Kidney (tissue), 14 donors: ENCODE data around the gene CLEC7A. TPM values are rescaled to one million over a fixed set of nuclear protein-coding genes. Genes with fewer than 3 reads are reported as not detected.

Experiments
- DNase-seq, 5 donors: peaks; one replicate each; pipeline ENCODE4 v3.0.0-alpha.2; 2013 to 2020
- FAIRE-seq: peaks from 2 replicates; lab custom pipeline; 2012; peaks lifted over from hg19 to GRCh38; lab: Jason Lieb, UNC
- H3K27ac ChIP-seq, 2 donors: one replicate each; pipeline ENCODE4 v1.7.0; 2013; ENCODE audit warnings: low read depth in 2 of 2, low read length in 2 of 2, inconsistent platforms in 1 of 2
- H3K27me3 ChIP-seq: one replicate; pipeline ENCODE4 v1.7.1; 2013; ENCODE audit warnings: low read length, inconsistent platforms; ENCODE audit not compliant: control insufficient read depth, insufficient read depth
- H3K36me3 ChIP-seq, 3 donors: one replicate each; pipeline versions ENCODE4 v1.7.0 to v1.7.1; 2013; ENCODE audit warnings: low read length in 3 of 3, control low read depth in 1 of 3, inconsistent platforms in 1 of 3; ENCODE audit not compliant: insufficient read depth in 3 of 3, control insufficient read depth in 2 of 3
- H3K4me1 ChIP-seq, 3 donors: one replicate each; pipeline versions ENCODE4 v1.7.0 to v1.7.1; 2013; ENCODE audit warnings: low read length in 3 of 3, inconsistent platforms in 1 of 3, low read depth in 1 of 3; ENCODE audit not compliant: control insufficient read depth in 2 of 3, insufficient read depth in 2 of 3
- H3K4me3 ChIP-seq, 3 donors: one replicate each; pipeline versions ENCODE4 v1.7.0 to v1.8.1; 2013; ENCODE audit warnings: low read length in 3 of 3, control low read depth in 1 of 3, inconsistent platforms in 1 of 3
- H3K9ac ChIP-seq, 3 donors: one replicate each; pipeline versions ENCODE4 v1.7.0 to v1.7.1; 2013; ENCODE audit warnings: low read length in 3 of 3, control low read depth in 1 of 3, inconsistent platforms in 1 of 3
- H3K9me3 ChIP-seq, 3 donors: one replicate each; pipeline versions ENCODE4 v1.7.0 to v1.7.1; 2013; ENCODE audit warnings: low read length in 3 of 3, control low read depth in 1 of 3, inconsistent platforms in 1 of 3; ENCODE audit not compliant: control insufficient read depth in 2 of 3, insufficient read depth in 1 of 3
- intact Hi-C: fragments of 100-400 bp; cut with DNase I; formaldehyde crosslinking; loops from one replicate; pipeline ENCODE4 v1.11.1; 2022
- polyA plus RNA-seq: library from polyadenylated mRNA; stranded (reverse); fragments of 350-450 nt; fragmentation: Illumina TruSeq; extraction: RNeasy Lipid Tissue Mini Kit (QIAGEN cat#74804); gene quantifications from one replicate; pipeline ENCODE4 v1.2.3, GENCODE V29; 2014; ENCODE audit warnings: low read depth, low replicate concordance; ENCODE audit not compliant: insufficient read depth
- total RNA-seq: library from RNA; stranded (reverse); fragmentation: NEBNext Ultra II Directional; extraction: Animal tissue kit (Norgen Biotek cat#: 25700); gene quantifications from one replicate; pipeline ENCODE4 v1.2.1, GENCODE V29; 2021
- TF ChIP-seq, protein P1 (sequence below): IDR thresholded peaks from 3 replicates; pipeline ENCODE4 v1.5.1; 2012; ENCODE audit warnings: mild to moderate bottlenecking, moderate library complexity, borderline replicate concordance; ENCODE audit not compliant: insufficient read depth; ENCODE audit errors: extremely low read depth
- donor health status: control.
- donor health status: control.
- donor health status: control.
- donor health status: control.
- donor health status: control.
- donor health status: DM: yes; HTN: yes; CAD: no.
- donor health status: Normal renal cell carcinoma (clear cell type).

CLEC7A gene
- total and polyA plus RNA-seq, 2 donors from 2014 or later = 0.43 to 20.0 TPM

GRCh38 chr12:10084733-10085132 lies 45.3 kb downstream of the CLEC7A start:
- Histone ChIP-seq H3K9me3 (peaks cover 0 to 3% (median 0%) of the 10 kb centered on the region in 3 donors), H3K4me3 (no peak overlapping the region), H3K9ac (no peak overlapping the region), H3K4me1 (no peaks in the 10 kb centered on the region), H3K27ac (no peak overlapping the region), H3K36me3 (no peaks in the 10 kb centered on the region), H3K27me3 (no peaks in the 10 kb centered on the region)
- FAIRE-seq = no peak
- intact Hi-C loops = no loop called here
- TF ChIP-seq, protein P1, sequence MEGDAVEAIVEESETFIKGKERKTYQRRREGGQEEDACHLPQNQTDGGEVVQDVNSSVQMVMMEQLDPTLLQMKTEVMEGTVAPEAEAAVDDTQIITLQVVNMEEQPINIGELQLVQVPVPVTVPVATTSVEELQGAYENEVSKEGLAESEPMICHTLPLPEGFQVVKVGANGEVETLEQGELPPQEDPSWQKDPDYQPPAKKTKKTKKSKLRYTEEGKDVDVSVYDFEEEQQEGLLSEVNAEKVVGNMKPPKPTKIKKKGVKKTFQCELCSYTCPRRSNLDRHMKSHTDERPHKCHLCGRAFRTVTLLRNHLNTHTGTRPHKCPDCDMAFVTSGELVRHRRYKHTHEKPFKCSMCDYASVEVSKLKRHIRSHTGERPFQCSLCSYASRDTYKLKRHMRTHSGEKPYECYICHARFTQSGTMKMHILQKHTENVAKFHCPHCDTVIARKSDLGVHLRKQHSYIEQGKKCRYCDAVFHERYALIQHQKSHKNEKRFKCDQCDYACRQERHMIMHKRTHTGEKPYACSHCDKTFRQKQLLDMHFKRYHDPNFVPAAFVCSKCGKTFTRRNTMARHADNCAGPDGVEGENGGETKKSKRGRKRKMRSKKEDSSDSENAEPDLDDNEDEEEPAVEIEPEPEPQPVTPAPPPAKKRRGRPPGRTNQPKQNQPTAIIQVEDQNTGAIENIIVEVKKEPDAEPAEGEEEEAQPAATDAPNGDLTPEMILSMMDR = no peak
- DNase-seq = no peak

DNA sequence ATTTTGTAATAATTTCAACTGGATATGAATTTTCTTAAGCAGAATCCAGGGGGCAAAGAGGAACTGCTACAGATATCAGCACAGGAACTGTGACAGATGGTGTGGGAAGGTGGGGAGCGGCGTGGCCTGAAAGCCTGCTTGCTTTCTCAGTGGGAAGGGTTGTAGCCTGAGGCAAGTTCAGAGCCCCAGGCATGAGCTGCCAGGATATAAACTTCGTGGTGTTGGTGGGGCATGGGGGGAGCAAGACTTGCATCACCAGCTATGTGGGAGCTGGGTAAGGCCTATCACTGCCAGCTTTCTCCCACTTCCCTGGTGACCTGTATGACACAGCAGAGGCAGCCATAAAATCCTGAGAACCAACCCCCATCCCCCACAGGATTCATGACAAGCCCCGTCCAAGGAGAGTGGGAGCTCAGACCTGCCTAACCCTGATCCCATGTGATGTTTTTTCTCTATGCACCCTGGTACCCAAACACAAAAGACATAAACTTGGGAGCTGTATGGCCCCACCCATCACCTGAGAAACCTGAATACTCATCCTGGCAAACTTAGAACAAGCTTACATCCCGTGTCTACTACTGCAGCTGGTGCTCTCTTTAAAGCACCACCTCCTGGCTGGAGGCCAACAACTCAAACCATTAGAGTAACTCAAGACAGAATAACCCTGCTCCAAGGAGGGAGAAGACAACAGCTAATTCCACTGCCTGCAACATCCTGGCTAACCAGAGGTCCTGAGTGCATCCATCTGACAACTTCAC lies 47.7 kb downstream of the CLEC7A start:
- DNase-seq (no peak), FAIRE-seq (no peak)
- H3K4me3 ChIP-seq = no peak overlapping the region
- H3K4me1 ChIP-seq = no peaks in the 10 kb centered on the region
- intact Hi-C loops = no loop called here
- no peak overlapping the region for H3K9ac ChIP-seq
- H3K27me3 ChIP-seq = no peaks in the 10 kb centered on the region
- TF ChIP-seq, protein P1 = no peak
- H3K36me3 ChIP-seq = no peaks in the 10 kb centered on the region
- peaks cover 0 to 3% (median 0%) of the 10 kb centered on the region in 3 donors for H3K9me3 ChIP-seq
- H3K27ac ChIP-seq = no peak overlapping the region

DNA sequence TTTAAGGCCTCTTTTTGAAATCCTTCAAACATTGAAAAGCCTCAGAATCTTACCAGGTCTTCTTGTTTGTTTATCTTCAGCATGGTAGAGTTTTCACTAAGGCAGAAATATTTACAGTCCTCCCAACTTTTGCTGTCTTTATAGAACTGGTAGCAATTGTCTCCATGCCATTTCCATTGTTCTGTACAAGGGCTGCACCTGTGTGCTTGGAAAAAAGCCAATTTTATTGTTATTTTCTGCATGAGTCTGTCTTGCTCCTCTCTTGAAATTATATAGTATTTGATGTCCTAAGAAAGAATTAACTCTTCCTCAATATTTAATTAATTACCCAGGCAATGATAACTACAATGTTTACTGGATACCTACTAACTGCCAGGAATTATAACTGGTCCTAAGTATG lies 54.5 kb downstream of the CLEC7A start:
- FAIRE-seq = no peak
- H3K9ac ChIP-seq = no peak overlapping the region
- no peak overlapping the region for H3K27ac ChIP-seq
- no peaks in the 10 kb centered on the region for H3K27me3 ChIP-seq
- no peaks in the 10 kb centered on the region for H3K4me1 ChIP-seq
- no peaks in the 10 kb centered on the region for H3K9me3 ChIP-seq
- DNase-seq = no peak
- intact Hi-C loops = no loop called here
- H3K4me3 ChIP-seq = no peak overlapping the region
- TF ChIP-seq, protein P1 = no peak
- H3K36me3 ChIP-seq = no peaks in the 10 kb centered on the region
